Epithelial cell of alveolus of lung (primary cell): ENCODE data around the gene KIF20B. TPM values are rescaled to one million over a fixed set of nuclear protein-coding genes. Genes with fewer than 3 reads are reported as not detected.

Source experiments
- total RNA-seq: library from RNA; depleted of rRNA; stranded (reverse); fragments of >200 nt; gene quantifications from 2 replicates; pipeline ENCODE4 v1.2.1, GENCODE V29; 2015

The KIF20B gene, protein sequence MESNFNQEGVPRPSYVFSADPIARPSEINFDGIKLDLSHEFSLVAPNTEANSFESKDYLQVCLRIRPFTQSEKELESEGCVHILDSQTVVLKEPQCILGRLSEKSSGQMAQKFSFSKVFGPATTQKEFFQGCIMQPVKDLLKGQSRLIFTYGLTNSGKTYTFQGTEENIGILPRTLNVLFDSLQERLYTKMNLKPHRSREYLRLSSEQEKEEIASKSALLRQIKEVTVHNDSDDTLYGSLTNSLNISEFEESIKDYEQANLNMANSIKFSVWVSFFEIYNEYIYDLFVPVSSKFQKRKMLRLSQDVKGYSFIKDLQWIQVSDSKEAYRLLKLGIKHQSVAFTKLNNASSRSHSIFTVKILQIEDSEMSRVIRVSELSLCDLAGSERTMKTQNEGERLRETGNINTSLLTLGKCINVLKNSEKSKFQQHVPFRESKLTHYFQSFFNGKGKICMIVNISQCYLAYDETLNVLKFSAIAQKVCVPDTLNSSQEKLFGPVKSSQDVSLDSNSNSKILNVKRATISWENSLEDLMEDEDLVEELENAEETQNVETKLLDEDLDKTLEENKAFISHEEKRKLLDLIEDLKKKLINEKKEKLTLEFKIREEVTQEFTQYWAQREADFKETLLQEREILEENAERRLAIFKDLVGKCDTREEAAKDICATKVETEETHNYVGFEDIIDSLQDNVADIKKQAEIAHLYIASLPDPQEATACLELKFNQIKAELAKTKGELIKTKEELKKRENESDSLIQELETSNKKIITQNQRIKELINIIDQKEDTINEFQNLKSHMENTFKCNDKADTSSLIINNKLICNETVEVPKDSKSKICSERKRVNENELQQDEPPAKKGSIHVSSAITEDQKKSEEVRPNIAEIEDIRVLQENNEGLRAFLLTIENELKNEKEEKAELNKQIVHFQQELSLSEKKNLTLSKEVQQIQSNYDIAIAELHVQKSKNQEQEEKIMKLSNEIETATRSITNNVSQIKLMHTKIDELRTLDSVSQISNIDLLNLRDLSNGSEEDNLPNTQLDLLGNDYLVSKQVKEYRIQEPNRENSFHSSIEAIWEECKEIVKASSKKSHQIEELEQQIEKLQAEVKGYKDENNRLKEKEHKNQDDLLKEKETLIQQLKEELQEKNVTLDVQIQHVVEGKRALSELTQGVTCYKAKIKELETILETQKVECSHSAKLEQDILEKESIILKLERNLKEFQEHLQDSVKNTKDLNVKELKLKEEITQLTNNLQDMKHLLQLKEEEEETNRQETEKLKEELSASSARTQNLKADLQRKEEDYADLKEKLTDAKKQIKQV (N-terminal part only)
- 8.0 and 13.2 TPM in 2 replicates for total RNA-seq

DNA sequence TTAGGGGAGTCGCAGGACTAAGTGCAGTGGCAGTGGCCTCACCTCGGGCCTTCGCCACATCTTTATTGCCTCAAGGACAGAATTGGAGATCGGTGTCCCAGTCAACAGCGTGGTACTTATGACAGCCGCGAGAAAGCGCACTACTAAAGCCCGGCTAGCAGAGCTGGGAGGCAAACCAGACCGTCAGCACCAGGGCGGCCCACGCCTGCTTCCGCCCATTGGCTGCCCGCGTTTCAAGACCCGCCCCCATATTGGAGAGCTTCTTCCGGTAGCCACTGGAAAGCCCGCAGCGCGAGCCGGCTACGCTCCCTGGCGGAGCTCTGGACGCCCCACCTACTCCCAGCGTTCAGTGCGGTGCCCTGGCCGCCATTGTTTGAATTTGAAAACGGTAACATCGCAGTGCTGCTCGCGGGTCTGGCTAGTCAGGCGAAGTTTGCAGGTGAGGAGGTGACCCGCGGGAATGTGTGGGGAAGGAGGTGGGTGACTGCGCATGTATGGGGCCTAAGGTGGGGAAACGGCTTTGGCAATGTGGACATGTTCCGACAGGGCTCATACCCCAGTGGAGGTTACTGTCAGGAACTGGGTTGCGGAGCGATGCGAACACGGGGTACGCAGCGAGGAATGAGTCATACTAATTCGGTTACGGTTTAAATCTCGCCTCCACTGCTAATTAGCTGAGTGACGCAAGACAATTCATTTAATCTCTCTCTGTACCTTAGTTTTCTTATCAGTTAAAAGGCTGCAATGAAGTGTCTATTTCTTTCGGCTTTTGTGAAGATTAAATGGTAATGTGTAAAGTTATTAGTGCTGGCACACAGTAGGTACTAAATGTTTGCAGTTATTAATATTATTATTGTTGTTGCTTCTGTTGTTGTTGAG, at the start of gene KIF20B:
Gene KIF20B (plus strand): TSS at position 349 of the 879 bp plus-strand sequence. CDS start 3,705 bp downstream, outside the sequence.

Other genes starting within 250 kb of the KIF20B start
- gene SLC16A12, start 166.0 kb upstream of the KIF20B start, total RNA-seq, result 0.24 and 0.91 TPM in 2 replicates
- 5.3 and 12.1 TPM in 2 replicates for gene PANK1, start 56.3 kb upstream of the KIF20B start, total RNA-seq